CD4-positive, alpha-beta T cell treated with Interleukin-2 at 100 ng/mL for 4 hours (primary cell): ENCODE results near the gene DMD.

Experiments
- DNase-seq: peaks from one replicate; pipeline ENCODE4 v3.0.0-alpha.2; 2020; ENCODE audit warnings: low spot score

Gene DMD

GRCh38 chrX:33041141-33041540 is 170.2 kb downstream of the DMD start:
- DNase-seq = no peak

- no peak for DNase-seq
These were observed 178.6 kb downstream of the DMD start for GRCh38 chrX:33032700-33033099.

- no peak for DNase-seq
These were observed 196.4 kb downstream of the DMD start for GRCh38 chrX:33014949-33015348.

GRCh38 chrX:33014086-33014485 is 197.3 kb downstream of the DMD start:
- no peak for DNase-seq

- DNase-seq = no peak
These were observed 210.2 kb downstream of the DMD start for GRCh38 chrX:33001107-33001506.

GRCh38 chrX:32998776-32999175 is 212.6 kb downstream of the DMD start:
- no peak for DNase-seq

- DNase-seq = no peak
These were observed 215.9 kb downstream of the DMD start for GRCh38 chrX:32995427-32995826.

GRCh38 chrX:32987142-32987541 is 224.2 kb downstream of the DMD start:
- DNase-seq = no peak

GRCh38 chrX:32985544-32985943 is 225.8 kb downstream of the DMD start:
- no peak for DNase-seq

- no peak for DNase-seq
These were observed 244.5 kb downstream of the DMD start for GRCh38 chrX:32966821-32967355.

GRCh38 chrX:32954125-32954524 is 257.2 kb downstream of the DMD start:
- DNase-seq = no peak

- no peak for DNase-seq
These were observed 263.2 kb downstream of the DMD start for GRCh38 chrX:32948130-32948529.

- no peak for DNase-seq
These were observed 274.3 kb downstream of the DMD start for GRCh38 chrX:32937043-32937442.

- DNase-seq = no peak
These were observed 277.8 kb downstream of the DMD start for GRCh38 chrX:32933548-32933947.

- no peak for DNase-seq
These were observed 282.3 kb downstream of the DMD start for GRCh38 chrX:32929040-32929439.

- no peak for DNase-seq
These were observed 315.3 kb downstream of the DMD start for GRCh38 chrX:32896088-32896487.

GRCh38 chrX:32894679-32895078 is 316.7 kb downstream of the DMD start:
- no peak for DNase-seq

- no peak for DNase-seq
These were observed 317.6 kb downstream of the DMD start for GRCh38 chrX:32893751-32894150.

GRCh38 chrX:32877592-32877991 is 333.8 kb downstream of the DMD start:
- no peak for DNase-seq

GRCh38 chrX:32874839-32875238 is 336.5 kb downstream of the DMD start:
- no peak for DNase-seq

- DNase-seq = no peak
These were observed 337.6 kb downstream of the DMD start for GRCh38 chrX:32873786-32874185.

- DNase-seq = no peak
These were observed 339.7 kb downstream of the DMD start for GRCh38 chrX:32871636-32872035.

GRCh38 chrX:32868524-32868895 is 342.8 kb downstream of the DMD start:
- DNase-seq = no peak

GRCh38 chrX:32867781-32868523 is 343.4 kb downstream of the DMD start:
- no peak for DNase-seq
